IMR-90 (cell line): ENCODE data around the gene HDHD2. TPM values are rescaled to one million over a fixed set of nuclear protein-coding genes. Genes with fewer than 3 reads are reported as not detected.

ENCODE experiments used
- ATAC-seq: fragments of 200-7000 bp; cut with Tn5 transposase; 2 replicates; pipeline ENCODE4 v1.9.1; 2020; ENCODE audit warnings: low read depth, mild to moderate bottlenecking, moderate library complexity
- BruUV-seq: library from RNA; stranded (reverse); fragments of 400-500 nt; replicated peaks from 2 replicates; lab custom pipeline; 2021; lab: Mats Ljungman, UMichigan
- CTCF ChIA-PET: fragments of 300-600 bp; formaldehyde crosslinking; extraction: SDS; loops from one replicate; lab custom pipeline; 2021; ENCODE audit warnings: antibody characterized with exemption; lab: Yijun Ruan, JAX
- POLR2A ChIA-PET: fragments of 300-600 bp; sonication (Branson Sonifier 250); formaldehyde crosslinking; loops from one replicate; lab custom pipeline; 2022; ENCODE audit warnings: antibody characterized with exemption; ENCODE audit not compliant: unreplicated experiment; lab: Charles Lee
- DNase-seq: peaks from one replicate; pipeline ENCODE4 v3.0.0; 2013
- H2AFZ ChIP-seq: replicated peaks from 2 replicates; pipeline ENCODE3; 2013; ENCODE audit warnings: low read length, mild to moderate bottlenecking; ENCODE audit not compliant: poor library complexity
- H2AK5ac ChIP-seq: 2 replicates; pipeline ENCODE4 v1.6.1; 2013; ENCODE audit warnings: low read depth, low read length, inconsistent platforms
- H2AK9ac ChIP-seq: replicated peaks from 2 replicates; pipeline ENCODE3; 2013; ENCODE audit warnings: mild to moderate bottlenecking, low read depth, low read length, moderate library complexity; ENCODE audit not compliant: poor library complexity
- H2BK120ac ChIP-seq: 2 replicates; pipeline ENCODE4 v1.6.1; 2013; ENCODE audit warnings: low read depth, low read length, inconsistent platforms
- H2BK15ac ChIP-seq: 3 replicates; pipeline ENCODE4 v1.6.1; 2013; ENCODE audit warnings: low read depth, low read length, inconsistent platforms
- H2BK20ac ChIP-seq: 2 replicates; pipeline ENCODE4 v1.6.1; 2013; ENCODE audit warnings: low read depth, mild to moderate bottlenecking, inconsistent platforms, low read length, moderate library complexity
- H2BK5ac ChIP-seq: 2 replicates; pipeline ENCODE4 v1.6.1; 2013; ENCODE audit warnings: mild to moderate bottlenecking, low read depth, low read length, inconsistent platforms; ENCODE audit not compliant: poor library complexity, severe bottlenecking
- H3K14ac ChIP-seq: replicated peaks from 2 replicates; pipeline ENCODE4 v1.6.1; 2013; ENCODE audit warnings: low read depth, low read length, inconsistent platforms
- H3K18ac ChIP-seq: 2 replicates; pipeline ENCODE4 v1.6.1; 2013; ENCODE audit warnings: low read depth, low read length, control low read depth
- H3K23ac ChIP-seq: 2 replicates; pipeline ENCODE4 v1.6.1; 2013; ENCODE audit warnings: low read depth, low read length, inconsistent platforms
- H3K27ac ChIP-seq: 2 replicates; pipeline ENCODE4 v1.5.1; 2013; ENCODE audit warnings: mild to moderate bottlenecking, control low read depth, low read length; ENCODE audit not compliant: insufficient read depth
- H3K27me3 ChIP-seq: 2 replicates; pipeline ENCODE4 v1.6.1; 2013; ENCODE audit warnings: low read length; ENCODE audit not compliant: control insufficient read depth, insufficient read depth
- H3K36me3 ChIP-seq: 2 replicates; pipeline ENCODE4 v1.6.1; 2013; ENCODE audit warnings: low read length, mixed read lengths; ENCODE audit not compliant: control insufficient read depth, insufficient read depth
- H3K4ac ChIP-seq: 2 replicates; pipeline ENCODE4 v1.6.1; 2013; ENCODE audit warnings: low read depth, low read length, inconsistent platforms
- H3K4me1 ChIP-seq: 2 replicates; pipeline ENCODE4 v1.6.1; 2013; ENCODE audit warnings: low read length, mixed read lengths; ENCODE audit not compliant: control insufficient read depth, insufficient read depth
- H3K4me2 ChIP-seq: 2 replicates; pipeline ENCODE4 v1.6.1; 2013; ENCODE audit warnings: low read depth, mild to moderate bottlenecking, control low read depth, low read length, moderate library complexity
- H3K4me3 ChIP-seq: 2 replicates; pipeline ENCODE4 v1.5.1; 2013; ENCODE audit warnings: low read depth, mild to moderate bottlenecking, control low read depth, low read length, moderate library complexity; ENCODE audit not compliant: insufficient read depth
- H3K56ac ChIP-seq: 2 replicates; pipeline ENCODE4 v1.6.1; 2013; ENCODE audit warnings: low read length, inconsistent platforms; ENCODE audit not compliant: insufficient read depth; ENCODE audit errors: extremely low read depth
- H3K79me1 ChIP-seq, 2 experiments: 2 replicates each; pipeline ENCODE4 v1.6.1; 2013; ENCODE audit warnings: low read length in 2 of 2, inconsistent platforms in 1 of 2, low read depth in 1 of 2
- H3K9ac ChIP-seq: 2 replicates; pipeline ENCODE4 v1.6.1; 2013; ENCODE audit warnings: low read depth, low read length, control low read depth
- H3K9me1 ChIP-seq: 2 replicates; pipeline ENCODE4 v1.6.1; 2013; ENCODE audit warnings: low read length, inconsistent platforms; ENCODE audit not compliant: insufficient read depth
- H3K9me3 ChIP-seq: 2 replicates; pipeline ENCODE4 v1.6.1; 2013; ENCODE audit warnings: low read length; ENCODE audit not compliant: control insufficient read depth, insufficient read depth
- H4K20me1 ChIP-seq: 2 replicates; pipeline ENCODE4 v1.6.1; 2013; ENCODE audit warnings: low read length, inconsistent platforms; ENCODE audit not compliant: insufficient read depth
- H4K5ac ChIP-seq: 2 replicates; pipeline ENCODE4 v1.6.1; 2013; ENCODE audit warnings: mild to moderate bottlenecking, low read depth, low read length, control low read depth
- H4K8ac ChIP-seq, 2 experiments: 2 replicates each; pipeline ENCODE4 v1.6.1; 2013; ENCODE audit warnings: low read depth in 2 of 2, low read length in 2 of 2, control low read depth in 1 of 2, inconsistent platforms in 1 of 2
- H4K91ac ChIP-seq: 2 replicates; pipeline ENCODE4 v1.6.1; 2013; ENCODE audit warnings: low read depth, low read length, inconsistent platforms; ENCODE audit not compliant: insufficient read depth
- BHLHE40 ChIP-seq: fragments of 150-350 bp; IDR thresholded peaks from 2 replicates; pipeline ENCODE4 v1.6.1; 2016; ENCODE audit warnings: mild to moderate bottlenecking, low read depth, low read length
- CEBPB ChIP-seq: IDR thresholded peaks from 2 replicates; pipeline ENCODE4 v1.6.1; 2012; ENCODE audit warnings: low read depth, low read length, improper control_type of control experiment
- CHD1 ChIP-seq: IDR thresholded peaks from 2 replicates; pipeline ENCODE4 v1.6.1; 2012; ENCODE audit warnings: low read depth, low read length, improper control_type of control experiment
- CTCF ChIP-seq: conservative IDR thresholded peaks from 2 replicates; pipeline ENCODE4 v1.5.1; 2012; ENCODE audit warnings: mild to moderate bottlenecking, low read depth, low read length, improper control_type of control experiment
- ELK1 ChIP-seq: fragments of 150-350 bp; IDR thresholded peaks from 2 replicates; pipeline ENCODE4 v1.6.1; 2016; ENCODE audit warnings: low read depth, mild to moderate bottlenecking, low read length, moderate library complexity, borderline replicate concordance
- FOS ChIP-seq: fragments of 150-350 bp; IDR thresholded peaks from 2 replicates; pipeline ENCODE4 v1.6.1; 2016; ENCODE audit warnings: low read depth, low read length
- MAFK ChIP-seq: IDR thresholded peaks from 2 replicates; pipeline ENCODE4 v1.6.1; 2012; ENCODE audit warnings: low read depth, low read length, improper control_type of control experiment
- MXI1 ChIP-seq: IDR thresholded peaks from 2 replicates; pipeline ENCODE4 v1.6.1; 2012; ENCODE audit warnings: low read depth, mild to moderate bottlenecking, low read length, moderate library complexity, borderline replicate concordance
- NFE2L2 ChIP-seq: fragments of 150-350 bp; IDR thresholded peaks from 2 replicates; pipeline ENCODE4 v1.6.1; 2016; ENCODE audit warnings: low read depth, mild to moderate bottlenecking, low read length
- POLR2A ChIP-seq: IDR thresholded peaks from 2 replicates; pipeline ENCODE4 v1.6.1; 2012; ENCODE audit warnings: mild to moderate bottlenecking, low read depth, low read length
- RAD21 ChIP-seq: IDR thresholded peaks from 2 replicates; pipeline ENCODE4 v1.6.1; 2012; ENCODE audit warnings: low read length, improper control_type of control experiment
- RCOR1 ChIP-seq: IDR thresholded peaks from 2 replicates; pipeline ENCODE4 v1.6.1; 2012; ENCODE audit warnings: mild to moderate bottlenecking, low read length, improper control_type of control experiment; ENCODE audit not compliant: insufficient replicate concordance
- RFX5 ChIP-seq: IDR thresholded peaks from 2 replicates; pipeline ENCODE4 v1.8.0; 2012; ENCODE audit warnings: low read depth, mild to moderate bottlenecking, low read length, moderate library complexity
- SMC3 ChIP-seq: fragments of 150-350 bp; IDR thresholded peaks from 2 replicates; pipeline ENCODE4 v1.6.1; 2016; ENCODE audit warnings: low read depth, mild to moderate bottlenecking, antibody characterized with exemption, low read length, moderate library complexity
- USF2 ChIP-seq: fragments of 150-350 bp; IDR thresholded peaks from 2 replicates; pipeline ENCODE4 v1.6.1; 2017; ENCODE audit warnings: mild to moderate bottlenecking, antibody characterized with exemption, low read length, low read depth
- WGBS, 2 experiments: methylation state at CpG; one replicate each; pipeline versions ENCODE4 v1.1.5 to v1.1.7; 2013; ENCODE audit warnings: missing lambda C conversion rate in 2 of 2; ENCODE audit not compliant: insufficient read length in 1 of 2; ENCODE audit errors: extremely low coverage in 2 of 2; 5-methylcytosine and 5-hydroxymethylcytosine counted together
- dilution Hi-C: fragments of 300-500 bp; cut with HindIII; formaldehyde crosslinking; loops from one replicate; pipeline ENCODE4 v1.14.3; 2018; ENCODE audit warnings: low sequenced_read_pairs; ENCODE audit not compliant: unreplicated experiment
- in situ Hi-C: fragments of 300-500 bp; cut with MboI; formaldehyde crosslinking; loops from 3 replicates; pipeline ENCODE4 v1.14.3; 2019; ENCODE audit warnings: low sequenced_read_pairs, inconsistent platforms, mixed read lengths
- intact Hi-C: fragments of 100-400 bp; cut with micrococcal nuclease; formaldehyde crosslinking; loops from 2 replicates; pipeline ENCODE4 v1.10.0; 2022
- polyA plus RNA-seq, 3 experiments: library from polyadenylated mRNA; depleted of rRNA; stranded (reverse); fragments of >200 nt; gene quantifications; 2 replicates each; pipeline ENCODE4 v1.2.3, GENCODE V29; 2012; ENCODE audit warnings: low replicate concordance in 1 of 3
- total RNA-seq: library from RNA; depleted of rRNA; stranded (reverse); fragments of >200 nt; gene quantifications from 2 replicates; pipeline ENCODE4 v1.2.3, GENCODE V29; 2012

The HDHD2 gene
- total and polyA plus RNA-seq, 2 of the 4 experiments (the other 2 are of a cell fraction) = 7.2 to 18.6 TPM

GRCh38 chr18:47174545-47175116 lies 24.3 kb upstream of the HDHD2 start:
- Histone ChIP-seq H3K23ac (peak overlapping the region; percentile 4), H3K27ac (no peak overlapping the region), H3K14ac (0 out of 2 replicates have a peak overlapping the region, but pooled peaks have one; percentile 37), H3K9me3 (no peaks in the 10 kb centered on the region), H4K20me1 (peaks cover 29% of the 10 kb centered on the region; the same call in 1 of the 2 replicates), H3K79me1 (peaks cover 13 to 33% of the 10 kb centered on the region in 2 experiments), H3K4ac (no peak overlapping the region), H4K91ac (no peak overlapping the region), H4K5ac (no peak overlapping the region; the same call in 1 of the 2 replicates), H3K9ac (no peak overlapping the region), H2BK5ac (no peak overlapping the region), H3K27me3 (0 out of 2 replicates have a peak, but pooled peaks cover under 1% of the 10 kb centered on the region), H2AFZ (no peak overlapping the region), H2BK20ac (no peak overlapping the region), H3K4me2 (peak overlapping the region; percentile 94), H4K8ac (no peak overlapping the region), H2BK15ac (no peak overlapping the region), H3K4me1 (peaks cover 4% of the 10 kb centered on the region), H3K36me3 (no peaks in the 10 kb centered on the region; the same call in 1 of the 2 replicates), H3K9me1 (peaks cover 8% of the 10 kb centered on the region), H3K18ac (no peak overlapping the region), H2AK5ac (no peak overlapping the region), H2AK9ac (no peak overlapping the region), H3K56ac (no peak overlapping the region), H3K4me3 (peak overlapping the region; percentile 73; the same call in 1 of the 2 replicates), H2BK120ac (no peak overlapping the region)
- BruUV-seq = no TSS peak
- dilution Hi-C loops (no loop called here), in situ Hi-C loops (no loop called here), intact Hi-C loops (loop anchor here (1.0 kb wide), 1 partner anchor 24 kb away; the partner anchor contains the start of gene HDHD2)
- POLR2A ChIA-PET = no interaction called here
- CTCF ChIA-PET = interaction anchor here (0.7 kb wide), 1 partner anchor 115 kb away, joined by 7 read pairs; no protein-coding TSS in a partner anchor
- WGBS, 2 experiments = 95% methylated on average over 4 of the region's 13 CpGs; no CpG with 5 or more reads in 1 of the 2 experiments
- DNase-seq (no peak), ATAC-seq (no peak)
- no peak for TF ChIP-seq NFE2L2
- no peak for TF ChIP-seq ELK1
- no peak for TF ChIP-seq FOS
- no peak for TF ChIP-seq RCOR1
- TF ChIP-seq MAFK = no peak
- no peak for TF ChIP-seq RFX5
- TF ChIP-seq POLR2A = no peak
- no peak for TF ChIP-seq CEBPB
- TF ChIP-seq CHD1 = no peak
- TF ChIP-seq CTCF = no peak
- TF ChIP-seq USF2 = no peak
- TF ChIP-seq SMC3 = no peak
- TF ChIP-seq RAD21 = no peak
- no peak for TF ChIP-seq MXI1
- TF ChIP-seq BHLHE40 = no peak
